Stimulated activated CD8-positive, alpha-beta memory T cell treated with anti-CD3 and anti-CD28 coated beads, Interleukin-12 subunit alpha, Interleukin-12 subunit beta, amount 100 ng/mL, for 4 hours (primary cell): Measurements from ENCODE around the gene FGF2.
"Not testable (repeated sequence)": the region's sequence is repeated elsewhere in the genome, so short reads cannot be mapped to it uniquely, and the experiment has no call there.

Source experiments
- DNase-seq: peaks from one replicate; pipeline ENCODE4 v3.0.0-alpha.2; 2020; ENCODE audit warnings: low read depth

Gene FGF2

GRCh38 chr4:122814426-122814825, 12.2 kb upstream of the FGF2 start:
- no peak for DNase-seq

GRCh38 chr4:122815248-122815647, 11.4 kb upstream of the FGF2 start:
- no peak for DNase-seq

- DNase-seq: no peak
Measured at GRCh38 chr4:122816476-122816875, 10.2 kb upstream of the FGF2 start.

- DNase-seq: no peak
Measured at GRCh38 chr4:122819708-122820449, 6.8 kb upstream of the FGF2 start.

- DNase-seq: no peak
Measured at GRCh38 chr4:122821092-122821491, 5.5 kb upstream of the FGF2 start.

- DNase-seq: no peak
Measured at GRCh38 chr4:122822466-122822865, 4.2 kb upstream of the FGF2 start.

GRCh38 chr4:122823476-122823875, 3.2 kb upstream of the FGF2 start:
- no peak for DNase-seq

GRCh38 chr4:122824616-122825015, 2.0 kb upstream of the FGF2 start:
- DNase-seq: no peak

GRCh38 chr4:122826079-122826527, 528 bp upstream of the FGF2 start:
- DNase-seq: no peak

- no peak for DNase-seq
Measured at GRCh38 chr4:122827258-122827878, 737 bp downstream of the FGF2 start.

GRCh38 chr4:122827879-122828601, 1.4 kb downstream of the FGF2 start:
- no peak for DNase-seq

- no peak for DNase-seq
Measured at GRCh38 chr4:122830426-122831095, 3.9 kb downstream of the FGF2 start.

- no peak for DNase-seq
Measured at GRCh38 chr4:122831515-122832196, 5.0 kb downstream of the FGF2 start.

GRCh38 chr4:122832732-122833131, 6.1 kb downstream of the FGF2 start:
- DNase-seq: no peak

GRCh38 chr4:122833999-122834398, 7.4 kb downstream of the FGF2 start:
- DNase-seq: no peak

GRCh38 chr4:122836941-122837340, 10.3 kb downstream of the FGF2 start:
- DNase-seq: no peak

GRCh38 chr4:122838034-122838433, 11.4 kb downstream of the FGF2 start:
- DNase-seq: no peak

- no peak for DNase-seq
Measured at GRCh38 chr4:122842392-122842791, 15.8 kb downstream of the FGF2 start.

- DNase-seq: no peak
Measured at GRCh38 chr4:122842984-122843531, 16.4 kb downstream of the FGF2 start.

- DNase-seq: not testable (repeated sequence)
Measured at GRCh38 chr4:122844391-122844790, 17.8 kb downstream of the FGF2 start.

- no peak for DNase-seq
Measured at GRCh38 chr4:122845066-122845465, 18.4 kb downstream of the FGF2 start.

GRCh38 chr4:122845760-122846159, 19.1 kb downstream of the FGF2 start:
- no peak for DNase-seq
